HG03520 (cell line): ENCODE measurements around the gene ADGRD1.
"Not testable (repeated sequence)": the region's sequence is repeated elsewhere in the genome, so short reads cannot be mapped to it uniquely, and the experiment has no call there.

Experiments
- ATAC-seq: cut with Tn5 transposase; IDR thresholded peaks from one replicate; pipeline ENCODE4 v1.9.1; 2021; ENCODE audit warnings: mild to moderate bottlenecking, moderate library complexity; ENCODE audit not compliant: unreplicated experiment

ADGRD1 gene

GRCh38 chr12:130937063-130937462 lies 16.6 kb upstream of the ADGRD1 start:
- no peak for ATAC-seq

- ATAC-seq = not testable (repeated sequence)
Measured at GRCh38 chr12:130937546-130937945, 16.2 kb upstream of the ADGRD1 start.

DNA sequence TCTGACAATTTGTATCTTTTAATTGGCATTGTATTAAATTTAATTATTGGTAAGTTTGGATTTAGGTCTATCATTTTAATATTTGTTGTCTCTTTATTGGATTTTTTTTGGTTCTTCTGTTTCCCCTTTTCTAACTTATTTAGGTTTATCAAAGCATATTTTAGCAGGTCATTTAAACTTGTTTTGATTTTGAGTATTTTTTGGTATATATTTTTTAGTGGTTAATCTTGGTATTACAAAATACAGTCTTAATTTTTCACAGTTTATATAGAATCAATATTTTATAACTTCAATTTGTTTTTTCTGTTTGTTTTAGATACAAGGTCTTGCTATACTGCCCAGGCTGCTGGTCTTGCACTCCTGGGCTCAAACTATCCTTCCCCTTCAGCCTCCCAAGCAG lies 15.5 kb upstream of the ADGRD1 start:
- ATAC-seq = no peak

GRCh38 chr12:130944878-130945277 lies 8.8 kb upstream of the ADGRD1 start:
- no peak for ATAC-seq

DNA sequence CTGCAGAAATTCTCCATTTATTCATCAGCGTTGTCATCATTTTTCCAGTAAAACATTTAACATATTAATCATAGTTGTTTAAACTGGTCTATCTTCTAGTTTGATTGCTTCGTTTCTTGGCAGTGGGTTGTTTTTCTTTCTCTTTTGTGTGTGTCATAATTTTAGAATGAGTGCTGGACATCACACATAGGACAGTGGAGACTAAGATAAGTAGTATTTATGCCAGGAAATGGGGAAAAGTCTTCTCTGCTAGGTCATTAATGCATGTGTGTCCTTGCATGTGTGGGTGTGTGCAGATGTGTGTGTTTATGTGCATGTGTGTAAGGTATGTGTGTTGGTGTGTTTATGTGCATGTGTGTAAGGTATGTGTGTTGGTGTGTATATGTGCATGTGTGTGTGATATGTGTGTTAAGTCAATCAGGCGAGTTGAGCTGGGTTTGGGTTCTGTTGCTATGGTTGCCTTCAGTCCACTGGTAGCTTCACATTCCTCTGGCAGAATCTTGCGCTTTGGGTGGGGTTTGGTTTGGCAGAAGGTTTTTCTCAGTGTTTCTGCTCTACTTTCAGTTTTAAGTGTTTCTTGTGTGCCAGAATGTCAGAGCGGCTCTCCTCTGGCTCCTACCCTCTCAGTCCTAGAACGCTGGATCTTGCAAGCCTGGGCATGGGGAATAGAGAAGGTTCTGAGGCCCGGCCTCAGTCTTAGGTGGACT lies 7.8 kb upstream of the ADGRD1 start:
- no peak for ATAC-seq

- no peak for ATAC-seq
Measured at GRCh38 chr12:130947028-130947613, 6.6 kb upstream of the ADGRD1 start.

GRCh38 chr12:130948136-130948535 lies 5.6 kb upstream of the ADGRD1 start:
- no peak for ATAC-seq

DNA sequence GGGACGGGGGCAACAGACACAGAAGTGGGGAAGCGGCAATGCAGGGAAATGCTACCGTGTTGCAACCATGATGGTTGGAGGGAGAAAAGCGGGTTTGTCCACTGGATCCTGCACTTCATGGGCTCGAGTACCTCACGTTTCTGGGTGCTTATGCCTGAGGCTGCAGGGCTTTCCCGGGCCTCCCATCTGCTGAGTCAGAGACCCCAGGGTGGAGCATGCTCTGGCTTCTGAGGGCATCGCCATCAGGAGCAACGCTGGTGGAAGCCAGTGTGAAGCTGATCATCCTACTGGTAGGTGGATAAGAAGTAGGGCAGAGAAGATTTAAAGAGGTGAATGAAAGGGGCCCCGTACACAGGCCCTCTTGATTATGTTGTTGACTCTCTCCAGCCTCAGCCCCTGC lies 5.0 kb upstream of the ADGRD1 start:
- ATAC-seq = no peak

GRCh38 chr12:130949806-130950205 lies 3.9 kb upstream of the ADGRD1 start:
- no peak for ATAC-seq

- no peak for ATAC-seq
Measured at GRCh38 chr12:130951636-130952035, 2.1 kb upstream of the ADGRD1 start.

DNA sequence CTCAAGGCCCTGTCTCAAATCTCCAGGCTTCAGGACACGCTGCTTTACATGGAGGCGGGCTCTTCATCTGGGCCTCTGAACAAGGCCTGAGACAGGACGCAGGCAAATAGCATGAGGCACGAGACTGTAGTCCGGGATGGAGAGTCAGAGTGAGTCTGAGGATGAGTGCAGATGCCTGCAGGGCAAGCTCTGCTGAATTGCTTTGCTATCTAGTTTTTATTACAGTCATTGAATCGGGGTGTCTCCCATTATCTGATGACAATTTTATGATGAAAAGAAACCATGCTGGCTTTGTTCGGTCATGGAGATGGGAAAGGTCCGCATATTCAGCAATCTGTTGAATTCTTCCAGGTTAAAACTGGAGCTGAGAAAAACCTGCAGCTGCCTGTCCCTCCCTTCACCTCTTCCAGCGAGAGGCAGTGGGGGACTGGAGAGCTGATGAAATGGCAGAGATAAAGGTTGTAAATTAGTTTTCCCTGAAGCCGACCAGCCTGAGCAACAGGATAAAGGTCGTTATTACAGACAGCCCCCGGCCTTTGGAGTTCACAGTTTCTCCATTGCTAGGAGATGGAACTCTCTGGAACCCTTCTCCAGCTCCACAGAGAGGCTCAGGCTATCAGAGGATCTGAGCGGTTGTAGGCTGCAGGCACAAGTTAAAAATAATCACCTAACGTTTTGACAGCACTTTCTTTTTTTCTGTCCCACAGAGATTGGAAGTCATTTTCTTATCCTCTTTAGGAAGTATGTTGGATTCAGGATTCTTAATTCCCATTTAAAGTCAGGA lies 1.3 kb upstream of the ADGRD1 start:
- ATAC-seq = no peak

- ATAC-seq = no peak
Measured at GRCh38 chr12:130954544-130954831, 781 bp downstream of the ADGRD1 start.

GRCh38 chr12:130955238-130955816 lies 1.6 kb downstream of the ADGRD1 start:
- ATAC-seq = no peak

DNA sequence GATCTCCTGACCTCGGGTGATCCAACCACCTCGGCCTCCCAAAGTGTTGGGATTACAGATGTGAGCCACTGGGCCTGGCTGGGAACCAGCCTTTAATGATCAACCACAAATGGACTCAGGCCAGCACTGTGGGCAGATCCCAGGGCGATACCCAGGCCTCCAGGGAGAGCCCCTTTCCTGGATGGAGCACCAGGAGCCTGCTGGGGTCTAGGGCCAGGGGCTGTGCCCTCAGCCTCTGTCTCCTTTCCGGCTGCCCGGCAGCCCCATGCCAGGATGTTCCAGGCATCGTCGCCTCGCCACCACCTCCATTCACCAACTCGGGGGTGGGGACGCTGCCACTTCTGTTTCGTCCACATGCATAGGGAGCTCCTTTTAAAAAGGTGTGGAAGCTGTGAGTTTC lies 2.3 kb downstream of the ADGRD1 start:
- ATAC-seq = no peak

DNA sequence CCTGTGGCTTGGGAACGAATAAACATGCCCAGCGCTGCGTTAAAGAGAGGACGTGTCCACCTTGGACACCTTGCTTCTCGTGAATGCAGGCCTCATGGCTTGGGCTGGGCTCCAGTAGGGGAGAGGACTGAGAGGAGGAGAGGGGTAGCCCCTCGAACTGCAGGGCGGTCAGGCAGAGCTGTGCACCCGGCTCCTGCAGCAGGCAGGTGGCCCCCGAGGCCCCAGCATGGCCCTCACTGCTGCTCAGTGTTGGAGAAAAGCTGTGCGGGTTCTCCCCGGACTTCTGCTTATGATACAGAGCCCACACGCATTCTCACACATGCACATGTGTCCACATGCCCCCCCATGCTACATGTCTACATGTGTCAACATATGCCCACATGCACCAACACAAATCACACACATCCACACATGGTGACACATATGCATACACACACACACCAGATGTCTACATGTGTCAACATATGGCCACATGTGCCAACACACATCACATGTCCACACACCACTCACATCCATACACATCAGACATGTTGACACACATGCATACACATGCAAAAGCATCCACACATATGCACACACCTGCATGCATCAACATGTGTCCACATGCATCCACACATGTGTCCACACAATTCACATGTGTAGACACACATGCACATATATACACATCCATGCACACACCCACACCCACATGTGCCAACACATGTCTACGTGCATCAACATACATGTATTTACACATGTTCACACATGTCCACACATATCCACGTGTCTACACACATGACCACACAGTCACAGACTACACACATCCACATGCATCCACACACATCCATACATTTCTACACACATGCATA lies 3.0 kb downstream of the ADGRD1 start:
- no peak for ATAC-seq

- no peak for ATAC-seq
Measured at GRCh38 chr12:130957304-130957621, 3.6 kb downstream of the ADGRD1 start.

- no peak for ATAC-seq
Measured at GRCh38 chr12:130958557-130959140, 4.9 kb downstream of the ADGRD1 start.

- no peak for ATAC-seq
Measured at GRCh38 chr12:130959632-130960031, 5.9 kb downstream of the ADGRD1 start.

DNA sequence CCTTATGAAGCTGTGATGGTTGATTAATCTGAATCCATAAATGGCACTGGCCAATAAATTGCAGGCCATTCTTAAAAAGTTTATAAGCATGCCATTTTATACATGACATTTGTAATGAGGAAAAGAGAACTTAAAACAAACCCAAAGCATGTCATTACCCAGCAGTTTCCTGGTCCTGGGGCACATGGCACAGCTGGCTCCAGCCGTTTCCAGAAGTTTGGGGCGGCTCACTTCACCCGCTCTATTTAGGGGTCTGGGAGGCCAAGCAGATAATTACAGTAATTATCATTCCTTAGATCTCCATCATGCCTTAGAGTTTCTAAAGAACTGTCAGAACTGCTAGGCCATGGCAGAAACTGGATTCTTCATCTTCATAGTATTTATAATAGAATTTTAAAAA lies 6.4 kb downstream of the ADGRD1 start:
- ATAC-seq = no peak

GRCh38 chr12:130960787-130961186 lies 7.1 kb downstream of the ADGRD1 start:
- ATAC-seq = no peak

DNA sequence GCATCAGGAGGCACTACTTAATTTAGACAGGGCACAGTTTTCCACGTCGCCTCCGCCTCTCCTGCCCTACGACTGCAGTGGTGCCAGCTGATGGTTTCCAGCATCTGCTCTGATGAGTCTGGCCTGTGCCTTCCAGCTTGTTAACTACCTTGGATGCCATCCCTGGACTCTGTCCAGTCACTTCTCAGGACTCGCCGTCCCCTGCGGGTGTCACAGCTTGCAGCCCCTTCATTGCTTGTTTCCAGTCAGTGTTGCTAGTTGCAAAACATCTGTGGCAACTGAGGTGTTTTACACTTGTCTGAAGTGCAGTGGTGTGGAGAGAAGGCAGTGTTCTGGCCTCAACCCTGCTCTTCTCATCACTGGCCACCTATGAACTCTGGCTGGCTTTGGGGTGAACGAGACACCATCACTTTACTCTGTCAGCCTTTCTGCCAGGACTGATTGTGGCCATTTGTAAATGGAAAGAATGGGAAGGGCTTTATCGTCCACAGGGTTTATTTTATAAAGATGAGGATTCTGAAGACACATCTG lies 8.3 kb downstream of the ADGRD1 start:
- no peak for ATAC-seq
